A673 (cell line): ENCODE measurements around the gene VTI1A. TPM values are rescaled to one million over a fixed set of nuclear protein-coding genes. Genes with fewer than 3 reads are reported as not detected.

ENCODE experiments used
- BruUV-seq: library from RNA; stranded (reverse); fragments of 400-500 nt; replicated peaks from 2 replicates; lab custom pipeline; 2021; lab: Mats Ljungman, UMichigan
- CTCF ChIA-PET: fragments of 300-600 bp; sonication (Branson Sonifier 250); formaldehyde crosslinking; loops from one replicate; lab custom pipeline; 2022; ENCODE audit warnings: antibody characterized with exemption; lab: Charles Lee
- POLR2A ChIA-PET: fragments of 300-600 bp; sonication (Branson Sonifier 250); formaldehyde crosslinking; loops from one replicate; lab custom pipeline; 2022; ENCODE audit warnings: antibody characterized with exemption; ENCODE audit not compliant: low non-redundant PET; lab: Charles Lee
- DNase-seq: peaks from one replicate; pipeline ENCODE4 v3.0.0-alpha.2; 2015; ENCODE audit warnings: low spot score
- H3K27ac ChIP-seq: fragments of 200-600 bp; sonication (generic); 2 replicates; pipeline ENCODE4 v1.5.1; 2016; ENCODE audit warnings: mixed run types, low read depth, mild to moderate bottlenecking, mixed read lengths, antibody characterized with exemption, low read length; ENCODE audit not compliant: poor library complexity, severe bottlenecking
- H3K27me3 ChIP-seq: fragments of 200-600 bp; sonication (generic); replicated peaks from 2 replicates; pipeline ENCODE4 v1.6.1; 2017; ENCODE audit warnings: mixed run types, low read depth, mild to moderate bottlenecking, mixed read lengths, antibody characterized with exemption, low read length; ENCODE audit not compliant: insufficient read depth, poor library complexity
- H3K36me3 ChIP-seq: fragments of 200-600 bp; sonication (generic); 2 replicates; pipeline ENCODE4 v1.6.1; 2016; ENCODE audit warnings: mixed run types, mild to moderate bottlenecking, mixed read lengths, antibody characterized with exemption, low read length; ENCODE audit not compliant: insufficient read depth, poor library complexity, severe bottlenecking
- H3K4me1 ChIP-seq: fragments of 200-600 bp; sonication (generic); 2 replicates; pipeline ENCODE4 v1.6.1; 2017; ENCODE audit warnings: mixed run types, mild to moderate bottlenecking, mixed read lengths, antibody characterized with exemption, low read length; ENCODE audit not compliant: insufficient read depth, poor library complexity, severe bottlenecking
- H3K4me3 ChIP-seq: fragments of 200-600 bp; sonication (generic); 2 replicates; pipeline ENCODE4 v1.5.1; 2016; ENCODE audit warnings: low read depth, mixed run types, mild to moderate bottlenecking, mixed read lengths, low read length; ENCODE audit not compliant: poor library complexity, severe bottlenecking
- H3K9me3 ChIP-seq: fragments of 200-600 bp; sonication (generic); 2 replicates; pipeline ENCODE4 v1.6.1; 2016; ENCODE audit warnings: mixed run types, low read depth, mild to moderate bottlenecking, mixed read lengths, antibody characterized with exemption, low read length; ENCODE audit not compliant: poor library complexity, severe bottlenecking
- EZH2 ChIP-seq: fragments of 200-600 bp; sonication (generic); IDR thresholded peaks from 2 replicates; pipeline ENCODE4 v1.6.1; 2017; ENCODE audit warnings: borderline replicate concordance, low read depth, mild to moderate bottlenecking, mixed read lengths, antibody characterized with exemption, low read length; ENCODE audit not compliant: poor library complexity, severe bottlenecking
- intact Hi-C: fragments of 100-400 bp; cut with micrococcal nuclease; formaldehyde crosslinking; loops from one replicate; pipeline ENCODE4 v1.10.0; 2022; ENCODE audit not compliant: unreplicated experiment
- total RNA-seq: library from RNA; stranded (reverse); gene quantifications from 2 replicates; pipeline ENCODE4 v1.2.3, GENCODE V29; 2021
- TF ChIP-seq, protein P1 (sequence below): fragments of 300-800, 200-600 bp; sonication (generic); conservative IDR thresholded peaks from 2 replicates; pipeline ENCODE4 v1.5.1; 2017; ENCODE audit warnings: low read depth, mild to moderate bottlenecking, antibody characterized with exemption, low read length, moderate library complexity, mixed read lengths

Gene VTI1A
- total RNA-seq, 1 experiment from 2014 or later = 38.7 TPM

DNA sequence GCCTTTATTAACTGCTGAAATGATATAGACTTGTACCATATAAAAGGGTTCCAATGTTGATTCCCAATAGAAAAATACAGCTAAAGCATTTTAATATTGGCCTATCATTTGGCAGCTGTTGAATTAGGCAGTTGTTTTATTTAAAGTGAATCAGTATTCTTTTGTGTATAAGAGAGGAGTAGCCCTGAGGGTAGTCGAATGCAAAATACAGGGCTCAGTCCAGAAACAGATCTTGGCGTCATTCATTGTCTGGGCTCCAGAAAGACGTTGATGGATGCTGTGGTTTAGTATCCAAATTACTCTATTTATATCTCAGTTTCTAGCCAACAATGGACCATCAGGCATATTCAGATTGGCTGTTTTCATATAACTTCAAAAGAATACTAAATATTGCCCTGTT is 193.6 kb downstream of the VTI1A start:
- ChIA-PET CTCF (no interaction called here), POLR2A (no interaction called here)
- no peak for TF ChIP-seq EZH2
- TF ChIP-seq, protein P1, sequence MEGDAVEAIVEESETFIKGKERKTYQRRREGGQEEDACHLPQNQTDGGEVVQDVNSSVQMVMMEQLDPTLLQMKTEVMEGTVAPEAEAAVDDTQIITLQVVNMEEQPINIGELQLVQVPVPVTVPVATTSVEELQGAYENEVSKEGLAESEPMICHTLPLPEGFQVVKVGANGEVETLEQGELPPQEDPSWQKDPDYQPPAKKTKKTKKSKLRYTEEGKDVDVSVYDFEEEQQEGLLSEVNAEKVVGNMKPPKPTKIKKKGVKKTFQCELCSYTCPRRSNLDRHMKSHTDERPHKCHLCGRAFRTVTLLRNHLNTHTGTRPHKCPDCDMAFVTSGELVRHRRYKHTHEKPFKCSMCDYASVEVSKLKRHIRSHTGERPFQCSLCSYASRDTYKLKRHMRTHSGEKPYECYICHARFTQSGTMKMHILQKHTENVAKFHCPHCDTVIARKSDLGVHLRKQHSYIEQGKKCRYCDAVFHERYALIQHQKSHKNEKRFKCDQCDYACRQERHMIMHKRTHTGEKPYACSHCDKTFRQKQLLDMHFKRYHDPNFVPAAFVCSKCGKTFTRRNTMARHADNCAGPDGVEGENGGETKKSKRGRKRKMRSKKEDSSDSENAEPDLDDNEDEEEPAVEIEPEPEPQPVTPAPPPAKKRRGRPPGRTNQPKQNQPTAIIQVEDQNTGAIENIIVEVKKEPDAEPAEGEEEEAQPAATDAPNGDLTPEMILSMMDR = no peak
- DNase-seq = no peak
- H3K4me3 ChIP-seq = no peak overlapping the region
- H3K9me3 ChIP-seq = no peaks in the 10 kb centered on the region
- no peak overlapping the region for H3K27ac ChIP-seq
- intact Hi-C loops = no loop called here
- BruUV-seq = no TSS peak
- peaks cover 5% of the 10 kb centered on the region for H3K4me1 ChIP-seq
- H3K36me3 ChIP-seq = no peaks in the 10 kb centered on the region
- H3K27me3 ChIP-seq = no peaks in the 10 kb centered on the region

DNA sequence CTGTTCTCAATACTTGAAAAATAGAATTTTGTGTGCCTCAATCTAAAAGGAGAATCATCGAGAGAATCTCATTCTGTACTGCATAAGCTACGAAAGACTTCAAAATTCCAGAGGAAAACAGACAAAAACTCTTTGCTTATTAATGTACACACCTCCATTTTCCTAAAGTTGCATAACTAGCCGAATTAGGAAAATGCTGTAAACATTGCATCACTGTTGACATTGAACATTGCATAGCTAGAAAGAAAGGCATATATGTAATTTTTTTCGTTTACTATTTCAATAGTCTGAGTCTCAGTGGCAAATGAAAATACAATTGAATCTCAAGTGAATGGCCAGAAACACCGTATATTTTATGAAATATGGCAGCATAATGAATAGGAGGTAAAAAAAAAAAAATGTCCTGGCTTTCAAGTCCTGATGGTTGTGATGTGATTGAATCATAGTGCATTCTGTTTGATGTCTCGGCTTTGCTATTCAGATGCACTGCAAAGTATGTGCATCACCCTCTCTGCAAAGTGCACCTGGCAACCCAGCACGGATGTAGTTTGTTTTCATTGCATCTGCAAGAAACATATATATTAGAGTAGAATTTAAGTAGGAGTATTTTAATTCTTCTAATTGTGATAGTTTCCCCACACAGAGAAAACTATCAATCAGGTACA is 196.7 kb downstream of the VTI1A start:
- DNase-seq = no peak
- CTCF ChIA-PET = no interaction called here
- peaks cover 5% of the 10 kb centered on the region for H3K4me1 ChIP-seq
- no peak overlapping the region for H3K4me3 ChIP-seq
- H3K9me3 ChIP-seq = no peaks in the 10 kb centered on the region
- intact Hi-C loops = no loop called here
- H3K27me3 ChIP-seq = no peaks in the 10 kb centered on the region
- H3K36me3 ChIP-seq = no peaks in the 10 kb centered on the region
- no TSS peak for BruUV-seq
- POLR2A ChIA-PET = no interaction called here
- no peak overlapping the region for H3K27ac ChIP-seq
- no peak for TF ChIP-seq EZH2
- TF ChIP-seq, protein P1 = no peak

DNA sequence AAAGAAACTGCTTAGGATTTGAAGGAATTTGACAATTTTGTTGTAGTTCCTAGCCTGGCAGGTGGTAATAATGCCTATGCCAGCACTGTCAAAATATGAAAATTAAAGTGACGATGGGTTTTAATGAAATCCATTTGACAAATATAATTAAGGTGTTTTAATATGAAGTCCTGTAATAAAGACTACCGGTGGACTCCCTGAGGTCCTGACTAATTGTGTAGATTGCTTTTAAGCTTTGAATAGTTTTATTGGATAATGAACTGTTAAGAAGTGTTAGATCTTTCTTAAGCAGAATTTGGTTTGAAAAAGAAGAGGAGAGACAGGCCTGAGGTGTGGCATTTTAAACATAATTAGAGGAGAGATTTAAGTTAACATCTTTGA is 197.2 kb downstream of the VTI1A start:
- CTCF ChIA-PET = no interaction called here
- H3K9me3 ChIP-seq = no peaks in the 10 kb centered on the region

More for the DNA sequence above, 197.2 kb downstream of the VTI1A start:
- no peak overlapping the region for H3K4me3 ChIP-seq
- no peaks in the 10 kb centered on the region for H3K36me3 ChIP-seq
- intact Hi-C loops = no loop called here
- no peak overlapping the region for H3K27ac ChIP-seq
- no peaks in the 10 kb centered on the region for H3K27me3 ChIP-seq
- POLR2A ChIA-PET = no interaction called here
- no peak for DNase-seq
- no TSS peak for BruUV-seq
- no peaks in the 10 kb centered on the region for H3K4me1 ChIP-seq
- TF ChIP-seq, protein P1 = no peak
- no peak for TF ChIP-seq EZH2
